NCI-H1436 (cell line): ENCODE results near the gene DCTN2.
"Not testable (repeated sequence)": the region's sequence is repeated elsewhere in the genome, so short reads cannot be mapped to it uniquely, and the experiment has no call there.

Experiments
- DNase-seq: peaks from one replicate; lab custom pipeline; 2025; lab: John Stamatoyannopoulos, UW

Gene DCTN2

DNA sequence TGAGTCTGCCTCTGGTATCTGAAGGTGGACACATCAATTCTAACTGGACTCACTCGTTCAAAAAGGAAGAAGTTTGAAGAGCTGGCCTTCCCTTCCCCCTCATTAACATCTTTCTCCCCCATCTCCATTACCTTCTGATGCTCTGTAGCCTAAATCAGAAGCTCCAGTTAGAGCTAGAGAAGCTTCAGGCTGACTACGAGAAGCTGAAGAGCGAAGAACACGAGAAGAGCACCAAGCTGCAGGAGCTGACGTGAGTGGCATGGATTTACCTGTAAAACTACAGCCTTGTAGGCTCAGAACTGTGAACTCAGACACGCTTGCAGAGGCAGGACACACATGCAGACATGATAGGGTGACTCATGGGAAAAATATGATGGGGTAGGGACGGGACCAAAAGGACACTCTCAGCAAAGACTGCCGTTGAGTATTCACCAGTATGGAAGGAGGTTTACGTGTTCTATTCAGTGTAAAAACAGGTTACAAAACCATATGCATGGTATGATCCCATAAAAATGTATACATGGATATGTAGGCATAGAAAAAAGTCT, 29.7 kb upstream of the DCTN2 start:
- DNase-seq: no peak

DNA sequence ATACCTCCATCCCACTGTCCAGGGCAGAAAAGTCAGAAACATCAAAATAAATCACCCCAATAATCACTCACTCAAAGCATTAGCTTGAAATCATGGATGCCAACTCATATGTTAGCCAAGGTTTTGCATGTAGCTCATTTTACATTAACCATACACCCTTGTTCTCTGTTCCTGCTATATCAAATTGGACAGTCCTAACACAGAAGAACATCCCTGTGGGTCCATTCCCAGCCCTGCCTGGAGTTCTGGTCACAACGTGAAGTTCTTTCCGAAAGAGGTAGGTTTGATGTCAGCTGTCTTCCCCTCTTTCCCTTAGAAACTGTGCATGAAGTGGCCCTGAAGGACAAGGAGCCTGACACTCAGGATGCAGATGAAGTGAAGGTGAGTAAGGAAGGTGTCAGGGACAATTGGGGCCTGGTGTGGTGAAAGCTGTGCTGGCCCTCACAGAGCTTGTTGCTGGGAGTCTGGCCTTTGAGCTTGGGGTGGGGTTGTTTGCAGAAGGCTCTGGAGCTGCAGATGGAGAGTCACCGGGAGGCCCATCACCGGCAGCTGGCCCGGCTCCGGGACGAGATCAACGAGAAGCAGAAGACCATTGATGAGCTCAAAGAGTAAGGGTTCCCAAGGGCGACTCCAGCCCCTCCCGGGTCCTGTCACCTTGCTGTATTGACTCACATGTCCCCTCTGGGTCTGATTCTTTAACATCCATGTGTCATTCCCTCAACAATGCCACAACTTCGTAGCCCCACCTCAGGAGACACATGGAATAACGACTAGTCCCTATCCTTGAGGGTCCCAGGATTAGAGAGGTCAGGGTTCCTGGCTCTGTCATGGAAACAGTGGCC, 29.0 kb upstream of the DCTN2 start:
- DNase-seq: no peak

DNA sequence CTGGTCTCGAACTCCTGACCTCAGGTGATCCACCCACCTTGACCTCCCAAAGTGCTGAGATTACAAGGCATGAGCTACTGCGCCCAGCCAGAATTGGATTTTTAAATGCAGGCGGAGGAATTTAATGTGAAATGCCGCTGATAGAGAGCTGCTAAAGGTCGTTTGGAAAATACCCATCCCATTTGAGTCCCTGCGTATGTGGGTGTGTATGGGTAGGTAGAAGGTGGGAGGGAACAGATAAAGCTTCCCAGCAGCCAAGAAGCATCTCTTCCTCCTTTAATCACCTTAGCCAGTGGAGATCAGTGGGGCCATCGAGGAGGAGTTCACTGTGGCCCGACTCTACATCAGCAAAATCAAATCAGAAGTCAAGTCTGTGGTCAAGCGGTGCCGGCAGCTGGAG, 27.8 kb upstream of the DCTN2 start:
- no peak for DNase-seq

DNA sequence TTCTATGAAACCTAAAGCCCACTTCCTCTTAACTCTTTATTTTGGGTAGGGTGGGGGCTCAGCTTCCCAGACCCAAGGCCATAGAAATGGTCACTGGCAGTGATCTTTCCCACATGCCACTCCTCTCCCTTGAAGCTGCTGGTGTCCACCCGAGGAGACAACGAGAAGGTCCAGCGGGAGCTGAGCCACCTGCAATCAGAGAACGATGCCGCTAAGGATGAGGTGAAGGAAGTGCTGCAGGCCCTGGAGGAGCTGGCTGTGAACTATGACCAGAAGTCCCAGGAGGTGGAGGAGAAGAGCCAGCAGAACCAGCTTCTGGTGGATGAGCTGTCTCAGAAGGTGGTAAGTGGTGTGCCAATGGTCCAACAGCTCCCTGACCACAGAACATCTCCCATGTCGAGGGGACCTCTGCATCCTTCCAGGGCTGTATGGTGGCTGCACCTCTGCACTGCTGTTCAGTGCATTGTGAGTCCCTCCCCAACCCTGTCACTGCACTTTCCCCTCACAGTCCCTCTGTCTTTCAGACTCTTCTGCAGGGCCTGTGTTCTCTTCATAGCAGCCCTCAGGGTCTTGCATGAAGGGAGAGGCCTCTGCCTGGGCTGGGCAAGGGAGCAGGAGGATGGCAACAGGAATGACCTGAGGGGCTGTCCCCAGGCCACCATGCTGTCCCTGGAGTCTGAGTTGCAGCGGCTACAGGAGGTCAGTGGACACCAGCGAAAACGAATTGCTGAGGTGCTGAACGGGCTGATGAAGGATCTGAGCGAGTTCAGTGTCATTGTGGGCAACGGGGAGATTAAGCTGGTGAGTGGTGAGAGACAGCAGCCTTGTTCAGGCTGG, 25.2 kb upstream of the DCTN2 start:
- no peak for DNase-seq

DNA sequence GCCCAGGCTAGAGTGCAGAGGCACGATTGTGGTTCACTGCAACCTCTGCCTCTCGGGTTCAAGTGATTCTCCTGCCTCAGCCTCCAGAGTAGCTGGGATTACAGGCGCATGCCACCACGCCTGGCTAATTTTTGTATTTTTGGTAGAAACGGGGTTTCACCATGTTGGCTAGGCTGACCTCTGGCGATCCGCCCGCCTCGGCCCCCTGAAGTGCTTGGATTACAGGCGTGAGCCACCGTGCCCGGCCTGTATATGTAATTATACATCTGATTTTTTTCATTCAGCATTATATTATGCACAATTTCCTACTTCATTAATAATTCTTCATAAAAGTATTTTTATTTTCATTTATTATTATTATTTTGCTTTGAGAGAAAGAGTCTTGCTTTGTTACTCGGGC, 23.4 kb upstream of the DCTN2 start:
- not testable (repeated sequence) for DNase-seq

DNA sequence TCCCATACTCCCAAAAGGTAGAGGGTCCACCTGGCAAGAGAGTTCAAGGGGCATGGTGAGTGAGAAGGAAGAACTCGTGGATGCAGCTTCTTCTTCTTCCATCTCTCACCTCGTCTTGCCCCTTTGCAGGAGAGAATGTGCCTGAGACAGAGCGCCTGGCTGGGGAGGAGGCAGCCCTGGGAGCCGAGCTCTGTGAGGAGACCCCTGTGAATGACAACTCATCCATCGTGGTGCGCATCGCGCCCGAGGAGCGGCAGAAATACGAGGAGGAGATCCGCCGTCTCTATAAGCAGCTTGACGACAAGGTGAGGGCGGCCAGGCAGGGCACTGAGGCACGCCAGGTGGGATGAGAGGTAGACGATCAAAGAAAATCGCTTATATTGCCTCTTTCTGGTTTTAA, 22.9 kb upstream of the DCTN2 start:
- DNase-seq: no peak

DNA sequence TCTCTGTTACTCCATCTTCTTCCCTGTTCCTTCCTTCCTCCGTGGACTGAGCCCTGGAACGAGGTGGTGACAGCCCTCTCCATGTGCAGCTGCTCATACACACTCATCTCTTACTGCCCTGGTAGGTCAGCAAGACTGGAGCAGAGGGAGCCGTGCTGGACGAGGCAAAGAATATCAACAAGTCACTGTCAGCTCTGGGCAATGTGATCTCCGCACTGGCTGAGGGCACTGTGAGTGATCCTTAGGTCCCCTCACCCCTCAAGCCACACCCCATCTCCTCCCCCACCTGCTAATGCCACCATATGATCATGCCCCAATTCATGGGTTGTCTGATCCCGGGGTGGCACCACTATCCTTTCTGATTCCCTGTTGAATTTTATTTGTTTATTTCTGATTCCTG, 21.8 kb upstream of the DCTN2 start:
- no peak for DNase-seq

DNA sequence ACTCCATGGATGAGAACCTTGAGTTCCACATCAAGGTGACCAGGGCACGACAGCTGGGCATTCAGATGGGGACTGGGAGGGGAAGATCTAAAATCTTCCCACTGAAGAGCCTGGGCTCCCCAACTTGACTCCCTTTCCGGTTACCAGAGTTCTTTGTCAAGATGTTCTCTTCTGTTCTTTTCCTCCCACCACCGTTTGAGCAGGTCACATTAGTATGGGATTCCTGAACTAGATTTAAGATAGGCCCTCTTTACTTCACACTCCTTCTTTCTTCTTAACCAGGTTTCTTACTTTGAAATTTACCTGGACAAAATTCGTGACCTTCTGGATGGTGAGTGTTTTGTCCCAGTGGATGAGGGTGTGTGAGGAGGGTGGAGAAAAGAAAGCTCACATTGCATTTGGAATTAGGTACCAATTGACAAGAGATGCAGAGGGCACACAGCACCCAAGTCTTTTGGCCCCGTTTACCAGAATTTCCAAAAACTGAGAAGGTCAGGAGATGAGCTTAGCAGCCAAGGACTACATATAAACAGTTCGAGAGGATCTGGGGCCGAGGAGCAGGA, 17.3 kb upstream of the DCTN2 start:
- DNase-seq: no peak

DNA sequence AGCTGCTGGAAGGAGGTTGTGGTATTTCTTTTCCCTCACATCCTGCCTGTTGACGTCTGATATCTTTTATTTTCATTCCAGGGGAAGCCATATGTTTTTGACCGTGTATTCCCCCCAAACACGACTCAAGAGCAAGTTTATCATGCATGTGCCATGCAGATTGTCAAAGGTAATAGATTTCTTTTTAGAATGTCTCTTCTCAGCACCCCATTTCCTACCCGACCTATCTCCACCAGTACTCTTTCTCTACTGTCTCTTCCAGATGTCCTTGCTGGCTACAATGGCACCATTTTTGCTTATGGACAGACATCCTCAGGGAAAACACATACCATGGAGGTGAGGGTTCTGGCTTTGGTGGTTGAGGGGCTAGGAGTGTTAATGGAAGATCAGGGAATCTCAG, 16.4 kb upstream of the DCTN2 start:
- DNase-seq: no peak

DNA sequence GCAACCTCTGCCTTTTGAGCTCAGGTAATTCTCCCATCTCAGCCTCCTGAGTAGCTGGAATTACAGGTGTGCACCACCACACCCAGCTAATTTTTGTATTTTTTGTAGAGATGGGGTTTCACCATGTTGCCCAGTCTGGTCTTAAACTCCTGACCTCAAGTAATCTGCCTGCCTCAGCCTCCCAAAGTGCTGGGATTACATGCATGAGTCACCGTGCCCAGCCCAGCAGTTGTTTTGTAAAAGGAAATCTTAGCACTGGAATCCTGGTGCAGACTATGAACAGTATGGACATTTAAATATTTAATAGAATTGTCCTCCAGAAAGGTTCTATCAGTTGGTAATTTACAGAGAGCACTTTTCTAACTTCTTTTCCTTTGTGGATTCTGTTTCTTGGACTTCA, 14.1 kb upstream of the DCTN2 start:
- DNase-seq: not testable (repeated sequence)

DNA sequence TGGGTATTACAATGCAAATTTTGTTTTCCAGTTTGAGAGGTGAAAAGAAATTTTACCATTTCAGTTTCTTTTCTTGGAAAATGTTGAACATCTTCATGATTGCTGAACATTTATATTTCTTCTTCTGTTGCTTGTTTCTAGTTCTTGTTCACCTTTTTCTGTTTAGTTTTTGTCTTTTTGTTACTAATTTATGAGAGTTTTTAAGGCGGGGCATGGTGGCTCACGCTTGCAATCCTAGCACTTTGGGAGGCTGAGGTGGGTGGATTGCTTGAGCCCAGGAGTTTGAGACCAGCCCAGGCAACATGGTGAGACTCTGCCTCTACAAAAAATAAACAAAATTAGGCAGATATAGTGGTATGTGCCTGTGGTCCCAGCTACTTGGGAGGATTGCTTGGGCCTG, 13.5 kb upstream of the DCTN2 start:
- DNase-seq: no peak

DNA sequence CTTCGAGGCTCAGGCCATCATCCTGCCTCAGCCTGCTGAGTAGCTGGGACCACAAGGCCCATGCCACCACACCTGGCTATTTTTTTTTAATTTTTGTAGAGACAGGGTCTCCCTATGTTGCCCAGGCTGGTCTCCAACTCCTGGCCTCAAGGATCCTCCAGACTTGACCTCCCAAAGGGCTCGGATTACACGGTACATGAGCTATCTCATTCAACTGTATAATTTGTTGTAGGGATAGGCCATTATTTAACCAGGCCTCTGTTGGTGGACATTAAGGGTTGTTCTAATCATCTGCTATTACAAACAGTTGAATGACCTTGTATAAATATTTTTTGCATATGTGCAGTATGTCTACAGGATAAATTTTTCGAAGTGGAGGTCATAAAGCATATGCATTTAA, 11.9 kb upstream of the DCTN2 start:
- no peak for DNase-seq

DNA sequence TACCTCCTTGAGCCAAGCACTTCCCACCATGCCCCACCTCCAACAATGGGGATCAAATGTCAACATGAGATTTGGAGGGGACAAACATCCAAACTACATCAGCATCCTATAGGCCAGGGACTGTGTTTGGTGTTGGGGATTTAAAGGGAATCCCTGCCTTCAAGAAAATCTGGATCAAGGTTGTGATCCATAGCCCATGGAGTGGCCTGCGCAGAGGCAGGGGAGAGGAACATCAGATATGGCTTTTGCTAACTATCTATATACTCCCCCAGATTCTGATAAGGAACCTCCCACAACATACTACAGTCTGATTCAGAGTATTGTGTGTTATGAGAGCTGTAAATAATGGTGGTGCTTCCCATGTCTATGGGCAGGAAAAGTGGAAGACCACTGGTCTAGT, 7.9 kb upstream of the DCTN2 start:
- DNase-seq: no peak

DNA sequence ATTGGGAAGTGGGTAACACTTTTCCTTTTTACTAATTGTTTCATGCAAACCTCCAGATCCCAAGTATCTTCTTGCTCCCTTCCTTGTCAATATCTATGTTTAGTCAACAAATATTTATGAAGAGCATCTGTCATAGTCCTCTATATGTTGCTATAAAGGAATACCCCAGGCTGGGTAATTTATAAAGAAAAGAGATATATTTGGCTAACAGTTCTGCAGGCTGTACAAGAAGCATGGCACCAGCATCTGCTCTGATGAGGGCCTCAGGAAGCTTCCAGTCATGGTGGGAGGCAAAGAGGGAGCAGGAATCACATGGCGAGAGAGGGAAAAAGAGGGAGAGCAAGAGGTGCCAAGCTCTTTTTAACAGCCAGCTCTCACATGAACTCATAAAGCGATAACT, 7.5 kb upstream of the DCTN2 start:
- no peak for DNase-seq

DNA sequence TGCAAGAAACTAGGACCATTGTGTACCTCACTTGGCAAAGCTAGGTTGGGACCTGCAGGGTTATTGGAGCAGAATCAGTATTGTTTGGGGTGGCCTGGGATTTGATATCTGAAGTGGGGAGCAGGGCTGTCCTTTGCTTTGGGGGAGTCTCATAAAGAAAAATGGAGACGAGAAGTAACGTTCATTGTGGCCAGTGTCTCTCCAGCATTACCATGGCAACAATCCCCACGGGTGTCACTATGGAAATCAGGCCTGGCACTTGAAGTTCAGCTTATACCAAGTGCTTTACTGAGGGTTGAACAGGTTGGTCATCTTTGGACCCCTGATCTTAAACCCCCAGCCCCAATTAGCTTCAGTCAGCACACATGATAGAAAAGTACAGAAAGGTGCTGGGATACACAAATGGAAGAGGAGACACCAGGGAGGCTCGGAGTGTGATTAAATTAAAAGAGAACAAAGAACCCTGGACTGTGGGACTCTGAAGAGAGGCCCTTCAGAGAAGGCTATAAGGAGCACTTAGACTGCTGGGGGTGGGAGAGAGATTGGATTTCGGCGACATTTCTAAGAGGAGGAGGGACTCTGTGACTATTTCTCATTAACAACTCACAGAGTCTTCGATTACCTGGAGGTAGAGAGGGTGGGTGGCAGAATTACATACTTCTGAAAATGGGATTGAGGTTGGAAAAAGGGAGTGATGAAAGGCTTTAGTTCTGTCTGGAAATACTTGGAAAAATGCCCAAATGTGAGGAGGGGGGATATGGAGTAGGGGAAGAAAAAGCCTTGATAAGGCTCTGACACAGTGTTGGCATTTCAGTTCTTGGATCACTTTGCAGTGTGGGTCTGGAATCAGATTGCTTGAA, 6.6 kb upstream of the DCTN2 start:
- peak; percentile 69 for DNase-seq

DNA sequence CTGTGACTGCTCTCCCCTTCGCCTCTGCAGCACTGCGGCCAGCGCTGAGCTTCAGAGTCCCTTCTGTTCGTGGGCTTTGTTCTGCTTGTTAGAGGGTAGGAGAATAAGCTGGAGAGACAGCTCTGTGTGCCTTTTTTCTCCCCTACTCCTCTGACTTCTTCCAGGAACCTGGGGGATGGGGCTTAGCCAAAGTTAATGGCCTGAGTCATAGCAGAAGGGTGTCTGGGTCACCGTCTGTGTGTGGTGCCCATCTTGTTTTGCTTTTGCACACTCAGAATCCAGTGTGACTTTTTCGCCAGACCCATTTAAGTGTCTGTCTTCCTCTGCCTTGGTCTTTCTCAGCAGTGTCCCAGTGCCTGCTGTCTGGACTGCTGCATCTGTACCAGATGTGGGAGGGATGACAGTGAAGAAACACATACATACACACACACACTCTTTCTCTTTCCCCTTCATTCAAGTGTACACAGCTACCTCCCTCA, 5.9 kb upstream of the DCTN2 start:
- no peak for DNase-seq

DNA sequence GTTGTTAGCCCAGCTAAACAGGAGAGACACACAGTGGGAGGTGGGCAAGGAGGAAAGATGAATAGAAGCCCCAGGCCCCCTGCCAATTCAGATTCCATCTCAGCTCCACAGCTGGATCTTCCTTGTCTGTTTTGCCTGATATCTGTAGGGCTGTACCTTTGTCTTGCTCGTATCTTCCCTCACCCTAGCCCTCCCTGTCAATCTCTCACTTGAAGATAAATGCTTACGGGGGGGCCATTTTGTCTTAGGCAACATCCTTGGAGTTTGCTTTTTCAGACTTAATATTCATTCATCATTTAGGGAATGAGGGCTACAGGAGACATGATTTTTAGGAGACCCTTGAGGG, 5.3 kb upstream of the DCTN2 start:
- no peak for DNase-seq

DNA sequence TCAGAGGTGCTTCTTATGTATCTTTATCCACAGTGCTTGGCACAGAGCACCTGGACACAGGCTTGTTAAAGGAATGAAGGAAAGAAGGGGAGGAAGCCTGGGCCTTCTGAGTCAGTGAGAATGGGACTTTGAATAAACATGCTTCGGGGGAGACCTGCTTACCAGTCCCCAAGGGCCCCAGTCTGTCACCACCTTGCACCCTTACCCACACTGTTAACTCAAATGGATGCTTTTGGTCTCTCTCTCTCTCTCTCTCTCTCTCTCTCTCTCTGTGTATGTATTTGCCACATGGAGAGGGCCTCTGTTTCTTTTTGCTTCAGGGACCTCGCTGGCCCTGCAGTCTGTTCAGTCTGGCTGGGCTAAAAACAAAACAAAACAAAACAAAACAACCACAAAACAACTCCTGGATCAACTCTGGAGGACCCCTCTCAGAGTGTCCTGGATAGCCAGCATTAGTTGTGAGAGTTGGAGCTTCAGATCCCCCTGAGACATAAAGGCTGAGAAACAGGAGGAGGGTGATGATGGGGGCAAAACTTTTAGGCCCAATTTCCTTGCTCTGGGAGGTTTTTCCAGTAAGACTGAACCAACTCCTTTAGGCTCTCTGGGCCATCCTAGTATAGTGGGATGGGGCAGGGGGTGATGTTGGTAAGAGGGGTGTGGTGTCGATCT, 4.8 kb upstream of the DCTN2 start:
- no peak for DNase-seq

DNA sequence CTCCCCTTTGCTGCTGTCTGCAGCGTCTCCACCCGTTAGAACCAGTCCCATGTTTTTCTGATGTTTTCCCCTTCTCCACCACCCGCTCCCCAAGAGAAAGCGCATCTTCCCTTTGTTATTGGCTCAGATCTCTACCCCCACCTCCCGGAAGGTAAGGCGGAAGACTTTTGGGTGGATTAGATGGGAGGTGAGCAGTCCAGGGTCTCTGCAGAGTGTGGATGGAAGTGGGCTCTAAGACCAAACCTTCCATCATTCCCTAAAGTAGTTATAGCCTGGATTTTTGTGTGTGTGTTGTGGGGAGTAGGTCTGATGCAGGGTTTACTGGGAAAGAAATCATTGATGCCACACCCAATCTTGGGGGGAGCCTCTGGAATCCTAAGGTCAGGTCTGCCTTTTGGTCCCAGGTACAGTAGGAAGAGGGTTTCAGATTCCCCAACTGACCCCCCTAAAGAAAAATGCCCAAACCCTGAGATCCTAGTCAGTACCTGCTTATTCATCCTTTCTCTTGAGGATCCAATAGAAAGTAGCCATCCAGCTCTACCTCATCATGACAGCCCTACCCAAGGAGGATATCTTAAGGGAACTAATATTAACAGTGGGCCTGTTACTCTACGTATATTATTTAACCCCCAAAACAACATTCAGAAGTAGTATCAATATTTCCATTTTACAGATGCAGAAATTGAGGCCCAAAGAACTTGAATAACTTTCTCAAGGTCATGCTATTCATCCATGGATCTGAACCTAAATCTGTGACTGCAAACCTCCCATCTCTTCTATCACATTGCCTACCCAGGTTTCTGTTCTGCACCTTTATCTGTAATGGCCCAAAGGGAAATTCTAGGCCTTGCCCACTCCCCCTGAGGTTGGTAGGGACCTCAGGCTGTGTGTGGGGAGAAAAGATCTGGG, 3.9 kb upstream of the DCTN2 start:
- DNase-seq: no peak
